HepG2 (cell line): ENCODE measurements around the gene PIP4K2C. TPM values are rescaled to one million over a fixed set of nuclear protein-coding genes. Genes with fewer than 3 reads are reported as not detected.

ENCODE experiments used
- DNMT3B ChIP-seq: conservative IDR thresholded peaks from 2 replicates; pipeline ENCODE4 v1.6.1; 2016; ENCODE audit warnings: missing biosample characterization, control low read depth
- MYC ChIP-seq: sonication (generic); formaldehyde crosslinking; IDR thresholded peaks from 2 replicates; pipeline ENCODE4 v1.9.0; 2021; ENCODE audit warnings: missing genetic modification reagents, borderline replicate concordance
- NCOA2 ChIP-seq: sonication (generic); formaldehyde crosslinking; IDR thresholded peaks from 2 replicates; pipeline ENCODE4 v1.8.0; 2022; ENCODE audit warnings: inconsistent platforms
- NFATC3 ChIP-seq: sonication (generic); formaldehyde crosslinking; IDR thresholded peaks from 2 replicates; pipeline ENCODE4 v1.5.1; 2020; ENCODE audit warnings: mild to moderate bottlenecking, missing genetic modification reagents
- RFX3 ChIP-seq: IDR thresholded peaks from 2 replicates; pipeline ENCODE4 v1.6.1; 2016; ENCODE audit warnings: missing biosample characterization, missing genetic modification reagents
- SIX1 ChIP-seq: sonication (generic); formaldehyde crosslinking; IDR thresholded peaks from 2 replicates; pipeline ENCODE4 v1.4.0; 2020; ENCODE audit warnings: missing genetic modification reagents, borderline replicate concordance
- ZNF143 ChIP-seq: sonication (generic); formaldehyde crosslinking; IDR thresholded peaks from 2 replicates; pipeline ENCODE4 v1.4.0; 2020; ENCODE audit warnings: missing genetic modification reagents
- ZNF24 ChIP-seq: fragments of 450-650 bp; IDR thresholded peaks from 2 replicates; pipeline ENCODE4 v1.6.1; 2017; ENCODE audit warnings: antibody characterized with exemption, mild to moderate bottlenecking
- ZNF496 ChIP-seq: sonication (generic); formaldehyde crosslinking; IDR thresholded peaks from 2 replicates; pipeline ENCODE4 v1.8.1; 2023; ENCODE audit warnings: mild to moderate bottlenecking, moderate library complexity, missing genetic modification reagents; ENCODE audit not compliant: insufficient replicate concordance
- ZNF501 ChIP-seq: sonication (generic); formaldehyde crosslinking; IDR thresholded peaks from 2 replicates; pipeline ENCODE4 v1.5.1; 2020; ENCODE audit warnings: mild to moderate bottlenecking, moderate library complexity, missing genetic modification reagents
- ZNF720 ChIP-seq: sonication (generic); formaldehyde crosslinking; IDR thresholded peaks from 2 replicates; pipeline ENCODE4 v1.4.0; 2020; ENCODE audit warnings: missing genetic modification reagents
- ZNF841 ChIP-seq: sonication (generic); formaldehyde crosslinking; IDR thresholded peaks from 2 replicates; pipeline ENCODE4 v1.8.1; 2023; ENCODE audit warnings: missing genetic modification reagents, borderline replicate concordance
- polyA plus RNA-seq, 8 experiments: library from polyadenylated mRNA; depleted of rRNA in 3 of 8; stranded (reverse) in 7 of 8; unstranded in 1 of 8; fragments of >200 nt; fragmentation: Illumina TruSeq in 4 of 8; extraction: Trizol in 4 of 8; gene quantifications; 2 replicates each; pipeline versions ENCODE4 v1.2.1 to v1.2.3, GENCODE V29; 2011 to 2016; ENCODE audit warnings: low read depth in 4 of 8, missing spikeins in 1 of 8, mixed read lengths in 1 of 8; ENCODE audit not compliant: insufficient read depth in 1 of 8
- total RNA-seq, 5 experiments: library from RNA; depleted of rRNA; stranded (reverse); fragments of >200 nt; fragmentation: Illumina TruSeq; extraction: Trizol; gene quantifications; 2 replicates each; pipeline ENCODE4 v1.2.3, GENCODE V29; 2016; ENCODE audit warnings: low read depth in 1 of 5
- TF ChIP-seq, protein P1 (sequence below): sonication (generic); formaldehyde crosslinking; IDR thresholded peaks from 2 replicates; pipeline ENCODE4 v1.5.1; 2020; ENCODE audit warnings: mild to moderate bottlenecking, missing genetic modification reagents, moderate library complexity
- TF ChIP-seq, protein P2 (sequence below): sonication (generic); formaldehyde crosslinking; IDR thresholded peaks from 2 replicates; pipeline ENCODE4 v1.4.0; 2020; ENCODE audit warnings: mild to moderate bottlenecking, missing genetic modification reagents
- TF ChIP-seq, protein P3 (sequence below), 2 experiments: sonication (generic) in 1 of 2; formaldehyde crosslinking in 1 of 2; IDR thresholded peaks; 2 replicates each; pipeline versions ENCODE4 v1.4.0 to v1.6.1; 2016 to 2020; ENCODE audit warnings: borderline replicate concordance in 1 of 2, low read depth in 1 of 2, mild to moderate bottlenecking in 1 of 2, missing genetic modification reagents in 1 of 2
- TF ChIP-seq, protein P4 (sequence below): sonication (generic); formaldehyde crosslinking; IDR thresholded peaks from 2 replicates; pipeline ENCODE4 v1.8.0; 2022; ENCODE audit warnings: mild to moderate bottlenecking, missing genetic modification reagents
- TF ChIP-seq, protein P5 (sequence below): IDR thresholded peaks from 2 replicates; pipeline ENCODE4 v1.6.1; 2012; ENCODE audit warnings: inconsistent platforms
- TF ChIP-seq, protein P6 (sequence below): sonication (generic); formaldehyde crosslinking; IDR thresholded peaks from 2 replicates; pipeline ENCODE4 v1.4.0; 2020; ENCODE audit warnings: missing genetic modification reagents, borderline replicate concordance

The PIP4K2C gene
- total and polyA plus RNA-seq, 2 of the 13 experiments (the other 11 are each of a cell fraction or from before 2014, with no cell fraction given): 23.3 to 26.4 TPM

DNA sequence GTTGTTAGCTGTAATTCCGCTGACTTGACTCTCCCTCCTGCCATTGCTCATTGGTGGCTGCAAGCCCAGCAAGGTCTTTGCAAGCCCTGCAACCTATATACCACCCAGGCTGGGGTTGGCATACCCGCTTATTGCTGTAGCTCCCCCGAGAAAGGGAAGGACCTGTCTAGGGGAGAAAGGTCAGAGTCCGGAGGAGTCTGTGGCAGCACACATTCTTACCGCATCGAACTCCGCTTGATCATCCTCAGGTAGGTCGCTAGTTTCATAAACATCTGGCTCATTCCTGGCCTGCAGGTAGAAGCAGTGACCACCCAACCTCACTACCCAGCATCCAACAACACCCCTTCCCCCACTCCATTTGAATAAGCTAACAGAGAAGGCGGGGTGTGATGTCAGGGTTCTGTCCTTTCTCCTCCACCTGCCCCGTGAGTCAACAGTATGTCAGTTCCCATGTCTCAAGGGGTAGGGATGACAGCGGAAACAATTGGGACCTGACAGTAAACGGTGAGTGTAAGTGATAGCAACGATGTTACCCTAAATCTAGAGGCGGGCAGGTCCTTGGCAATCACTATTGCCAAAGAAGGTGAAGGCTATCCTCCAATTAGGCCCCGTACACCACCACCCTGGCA is 45.1 kb upstream of the PIP4K2C start (continued):
- TF ChIP-seq ZNF143 (CRISPR knock-in tag) (peak; percentile 33; the same call in 1 of the 2 replicates), ZNF501 (CRISPR knock-in tag) (no peak), ZNF841 (CRISPR knock-in tag) (no peak), SIX1 (CRISPR knock-in tag) (no peak), NCOA2 (CRISPR knock-in tag) (no peak), ZNF496 (CRISPR knock-in tag) (no peak), ZNF24 (no peak), ZNF720 (CRISPR knock-in tag) (no peak), NFATC3 (CRISPR knock-in tag) (no peak), MYC (CRISPR knock-in tag) (0 out of 2 replicates have a peak, but pooled peaks have one; percentile 20), DNMT3B (CRISPR knock-in tag) (no peak), RFX3 (CRISPR knock-in tag) (no peak)
- TF ChIP-seq, protein P1, sequence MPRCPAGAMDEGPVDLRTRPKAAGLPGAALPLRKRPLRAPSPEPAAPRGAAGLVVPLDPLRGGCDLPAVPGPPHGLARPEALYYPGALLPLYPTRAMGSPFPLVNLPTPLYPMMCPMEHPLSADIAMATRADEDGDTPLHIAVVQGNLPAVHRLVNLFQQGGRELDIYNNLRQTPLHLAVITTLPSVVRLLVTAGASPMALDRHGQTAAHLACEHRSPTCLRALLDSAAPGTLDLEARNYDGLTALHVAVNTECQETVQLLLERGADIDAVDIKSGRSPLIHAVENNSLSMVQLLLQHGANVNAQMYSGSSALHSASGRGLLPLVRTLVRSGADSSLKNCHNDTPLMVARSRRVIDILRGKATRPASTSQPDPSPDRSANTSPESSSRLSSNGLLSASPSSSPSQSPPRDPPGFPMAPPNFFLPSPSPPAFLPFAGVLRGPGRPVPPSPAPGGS (CRISPR knock-in tag): no peak
- TF ChIP-seq, protein P2, sequence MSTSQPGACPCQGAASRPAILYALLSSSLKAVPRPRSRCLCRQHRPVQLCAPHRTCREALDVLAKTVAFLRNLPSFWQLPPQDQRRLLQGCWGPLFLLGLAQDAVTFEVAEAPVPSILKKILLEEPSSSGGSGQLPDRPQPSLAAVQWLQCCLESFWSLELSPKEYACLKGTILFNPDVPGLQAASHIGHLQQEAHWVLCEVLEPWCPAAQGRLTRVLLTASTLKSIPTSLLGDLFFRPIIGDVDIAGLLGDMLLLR: 0 out of 2 replicates have a peak, but pooled peaks have one; percentile 41
- TF ChIP-seq, protein P3, sequence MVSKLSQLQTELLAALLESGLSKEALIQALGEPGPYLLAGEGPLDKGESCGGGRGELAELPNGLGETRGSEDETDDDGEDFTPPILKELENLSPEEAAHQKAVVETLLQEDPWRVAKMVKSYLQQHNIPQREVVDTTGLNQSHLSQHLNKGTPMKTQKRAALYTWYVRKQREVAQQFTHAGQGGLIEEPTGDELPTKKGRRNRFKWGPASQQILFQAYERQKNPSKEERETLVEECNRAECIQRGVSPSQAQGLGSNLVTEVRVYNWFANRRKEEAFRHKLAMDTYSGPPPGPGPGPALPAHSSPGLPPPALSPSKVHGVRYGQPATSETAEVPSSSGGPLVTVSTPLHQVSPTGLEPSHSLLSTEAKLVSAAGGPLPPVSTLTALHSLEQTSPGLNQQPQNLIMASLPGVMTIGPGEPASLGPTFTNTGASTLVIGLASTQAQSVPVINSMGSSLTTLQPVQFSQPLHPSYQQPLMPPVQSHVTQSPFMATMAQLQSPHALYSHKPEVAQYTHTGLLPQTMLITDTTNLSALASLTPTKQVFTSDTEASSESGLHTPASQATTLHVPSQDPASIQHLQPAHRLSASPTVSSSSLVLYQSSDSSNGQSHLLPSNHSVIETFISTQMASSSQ (IDR thresholded peaks at IDR 0.05; ENCODE audit: low read depth): no peak
- TF ChIP-seq, protein P3 (CRISPR knock-in tag; IDR thresholded peaks at IDR 0.05; ENCODE audit: borderline replicate concordance): no peak
- TF ChIP-seq, protein P4, sequence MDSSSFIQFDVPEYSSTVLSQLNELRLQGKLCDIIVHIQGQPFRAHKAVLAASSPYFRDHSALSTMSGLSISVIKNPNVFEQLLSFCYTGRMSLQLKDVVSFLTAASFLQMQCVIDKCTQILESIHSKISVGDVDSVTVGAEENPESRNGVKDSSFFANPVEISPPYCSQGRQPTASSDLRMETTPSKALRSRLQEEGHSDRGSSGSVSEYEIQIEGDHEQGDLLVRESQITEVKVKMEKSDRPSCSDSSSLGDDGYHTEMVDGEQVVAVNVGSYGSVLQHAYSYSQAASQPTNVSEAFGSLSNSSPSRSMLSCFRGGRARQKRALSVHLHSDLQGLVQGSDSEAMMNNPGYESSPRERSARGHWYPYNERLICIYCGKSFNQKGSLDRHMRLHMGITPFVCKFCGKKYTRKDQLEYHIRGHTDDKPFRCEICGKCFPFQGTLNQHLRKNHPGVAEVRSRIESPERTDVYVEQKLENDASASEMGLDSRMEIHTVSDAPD: no peak
- TF ChIP-seq, protein P5, sequence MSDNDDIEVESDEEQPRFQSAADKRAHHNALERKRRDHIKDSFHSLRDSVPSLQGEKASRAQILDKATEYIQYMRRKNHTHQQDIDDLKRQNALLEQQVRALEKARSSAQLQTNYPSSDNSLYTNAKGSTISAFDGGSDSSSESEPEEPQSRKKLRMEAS: 0 out of 2 replicates have a peak, but pooled peaks have one; percentile 15
- TF ChIP-seq, protein P6, sequence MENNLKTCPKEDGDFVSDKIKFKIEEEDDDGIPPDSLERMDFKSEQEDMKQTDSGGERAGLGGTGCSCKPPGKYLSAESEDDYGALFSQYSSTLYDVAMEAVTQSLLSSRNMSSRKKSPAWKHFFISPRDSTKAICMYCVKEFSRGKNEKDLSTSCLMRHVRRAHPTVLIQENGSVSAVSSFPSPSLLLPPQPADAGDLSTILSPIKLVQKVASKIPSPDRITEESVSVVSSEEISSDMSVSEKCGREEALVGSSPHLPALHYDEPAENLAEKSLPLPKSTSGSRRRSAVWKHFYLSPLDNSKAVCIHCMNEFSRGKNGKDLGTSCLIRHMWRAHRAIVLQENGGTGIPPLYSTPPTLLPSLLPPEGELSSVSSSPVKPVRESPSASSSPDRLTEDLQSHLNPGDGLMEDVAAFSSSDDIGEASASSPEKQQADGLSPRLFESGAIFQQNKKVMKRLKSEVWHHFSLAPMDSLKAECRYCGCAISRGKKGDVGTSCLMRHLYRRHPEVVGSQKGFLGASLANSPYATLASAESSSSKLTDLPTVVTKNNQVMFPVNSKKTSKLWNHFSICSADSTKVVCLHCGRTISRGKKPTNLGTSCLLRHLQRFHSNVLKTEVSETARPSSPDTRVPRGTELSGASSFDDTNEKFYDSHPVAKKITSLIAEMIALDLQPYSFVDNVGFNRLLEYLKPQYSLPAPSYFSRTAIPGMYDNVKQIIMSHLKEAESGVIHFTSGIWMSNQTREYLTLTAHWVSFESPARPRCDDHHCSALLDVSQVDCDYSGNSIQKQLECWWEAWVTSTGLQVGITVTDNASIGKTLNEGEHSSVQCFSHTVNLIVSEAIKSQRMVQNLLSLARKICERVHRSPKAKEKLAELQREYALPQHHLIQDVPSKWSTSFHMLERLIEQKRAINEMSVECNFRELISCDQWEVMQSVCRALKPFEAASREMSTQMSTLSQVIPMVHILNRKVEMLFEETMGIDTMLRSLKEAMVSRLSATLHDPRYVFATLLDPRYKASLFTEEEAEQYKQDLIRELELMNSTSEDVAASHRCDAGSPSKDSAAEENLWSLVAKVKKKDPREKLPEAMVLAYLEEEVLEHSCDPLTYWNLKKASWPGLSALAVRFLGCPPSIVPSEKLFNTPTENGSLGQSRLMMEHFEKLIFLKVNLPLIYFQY (CRISPR knock-in tag): no peak
